PC-3 (cell line): ENCODE measurements around the gene PPP1R13B.

Experiments
- CTCF ChIP-seq: fragments of 300-600 bp; sonication (generic); conservative IDR thresholded peaks from 2 replicates; pipeline ENCODE4 v1.5.1; 2017; ENCODE audit warnings: antibody characterized with exemption, low read depth, mild to moderate bottlenecking, low read length
- EZH2 ChIP-seq: fragments of 300-600 bp; sonication (generic); IDR thresholded peaks from one replicate; pipeline ENCODE4 v1.6.1; 2017; ENCODE audit warnings: antibody characterized with exemption, mild to moderate bottlenecking, low read length; ENCODE audit not compliant: unreplicated experiment

GRCh38 chr14:103875010-103875409 is 27.6 kb upstream of the PPP1R13B start:
- TF ChIP-seq CTCF (no peak), EZH2 (no peak)
